GM12865 (cell line): ENCODE measurements around the gene SEC16B.
"Not testable (repeated sequence)": the region's sequence is repeated elsewhere in the genome, so short reads cannot be mapped to it uniquely, and the experiment has no call there.

ENCODE experiments used
- DNase-seq: peaks from one replicate; pipeline ENCODE4 v3.0.0; 2010; ENCODE audit warnings: low read depth
- H3K4me3 ChIP-seq: 2 replicates; pipeline ENCODE4 v1.5.1; 2011; ENCODE audit warnings: mild to moderate bottlenecking, low read depth, low read length, control low read depth
- TF ChIP-seq, protein P1 (sequence below): IDR thresholded peaks from 2 replicates; pipeline ENCODE4 v1.5.1; 2011; ENCODE audit warnings: low read length, control low read depth, low read depth, inconsistent platforms; ENCODE audit not compliant: insufficient read depth; ENCODE audit errors: missing control alignments

The SEC16B gene

DNA sequence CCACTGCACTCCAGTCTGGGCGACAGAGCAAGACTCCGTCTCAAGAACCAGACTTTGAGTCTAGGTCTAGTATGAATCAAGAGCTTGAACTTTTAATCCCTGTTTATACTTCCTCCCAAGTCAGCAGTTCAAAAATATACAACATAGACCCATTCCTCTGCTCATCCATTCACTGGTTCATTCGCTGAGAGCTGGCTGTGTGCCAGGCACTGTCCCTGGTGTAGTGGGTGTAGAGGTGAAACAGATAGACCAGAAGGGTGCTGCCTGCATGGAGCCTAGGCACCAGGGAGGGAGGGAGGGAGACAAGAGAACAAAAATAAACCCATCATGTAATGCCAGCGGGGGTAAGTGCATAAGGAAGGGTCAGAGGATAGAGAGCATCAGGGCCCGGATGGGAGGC lies 25.5 kb upstream of the SEC16B start:
- no peak for DNase-seq
- no peak overlapping the region for H3K4me3 ChIP-seq
- TF ChIP-seq, protein P1, sequence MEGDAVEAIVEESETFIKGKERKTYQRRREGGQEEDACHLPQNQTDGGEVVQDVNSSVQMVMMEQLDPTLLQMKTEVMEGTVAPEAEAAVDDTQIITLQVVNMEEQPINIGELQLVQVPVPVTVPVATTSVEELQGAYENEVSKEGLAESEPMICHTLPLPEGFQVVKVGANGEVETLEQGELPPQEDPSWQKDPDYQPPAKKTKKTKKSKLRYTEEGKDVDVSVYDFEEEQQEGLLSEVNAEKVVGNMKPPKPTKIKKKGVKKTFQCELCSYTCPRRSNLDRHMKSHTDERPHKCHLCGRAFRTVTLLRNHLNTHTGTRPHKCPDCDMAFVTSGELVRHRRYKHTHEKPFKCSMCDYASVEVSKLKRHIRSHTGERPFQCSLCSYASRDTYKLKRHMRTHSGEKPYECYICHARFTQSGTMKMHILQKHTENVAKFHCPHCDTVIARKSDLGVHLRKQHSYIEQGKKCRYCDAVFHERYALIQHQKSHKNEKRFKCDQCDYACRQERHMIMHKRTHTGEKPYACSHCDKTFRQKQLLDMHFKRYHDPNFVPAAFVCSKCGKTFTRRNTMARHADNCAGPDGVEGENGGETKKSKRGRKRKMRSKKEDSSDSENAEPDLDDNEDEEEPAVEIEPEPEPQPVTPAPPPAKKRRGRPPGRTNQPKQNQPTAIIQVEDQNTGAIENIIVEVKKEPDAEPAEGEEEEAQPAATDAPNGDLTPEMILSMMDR = no peak

DNA sequence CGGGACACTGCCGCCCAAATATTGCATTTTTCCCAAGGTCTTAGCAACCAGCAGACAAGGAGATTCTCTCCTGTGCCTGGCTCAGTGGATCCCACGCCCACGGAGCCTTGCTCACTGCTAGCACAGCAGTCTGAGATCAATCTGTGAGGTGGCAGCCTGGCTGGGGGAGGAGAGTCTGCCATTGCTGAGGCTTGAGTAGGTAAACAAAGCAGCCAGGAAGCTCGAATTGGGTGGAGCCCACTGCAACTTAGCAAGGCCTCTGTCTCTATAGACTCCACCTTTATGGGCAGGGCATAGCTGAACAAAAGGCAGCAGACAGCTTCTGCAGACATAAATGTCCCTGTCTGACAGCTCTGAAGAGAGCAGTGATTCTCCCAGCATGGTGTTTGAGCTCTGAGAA lies 16.4 kb upstream of the SEC16B start:
- not testable (repeated sequence) for H3K4me3 ChIP-seq, DNase-seq

GRCh38 chr1:177984761-177985160 lies 14.9 kb upstream of the SEC16B start:
- no peak for DNase-seq
- no peak overlapping the region for H3K4me3 ChIP-seq
- TF ChIP-seq, protein P1 = no peak

DNA sequence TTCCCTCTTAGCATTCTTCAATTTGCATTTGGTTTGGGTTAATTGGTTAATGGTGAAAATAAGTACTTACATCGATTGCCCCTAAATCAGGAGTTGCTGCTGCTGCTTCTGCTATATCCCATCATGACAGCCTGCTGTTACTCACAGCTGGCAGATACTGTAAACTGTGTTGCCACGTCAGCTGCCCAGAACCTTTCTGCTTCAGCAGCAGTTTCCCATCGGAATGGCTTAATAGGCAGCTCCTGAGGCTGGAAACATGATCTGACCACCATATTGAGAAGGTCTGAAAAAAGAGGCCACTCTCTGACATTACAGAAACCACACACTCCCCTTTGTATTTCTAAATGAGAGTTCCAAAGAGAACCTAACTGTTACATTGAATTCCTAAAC lies 14.3 kb upstream of the SEC16B start:
- no peak for DNase-seq
- TF ChIP-seq, protein P1 = no peak
- no peak overlapping the region for H3K4me3 ChIP-seq

- TF ChIP-seq, protein P1 = no peak
- DNase-seq = no peak
- no peak overlapping the region for H3K4me3 ChIP-seq
Measured at GRCh38 chr1:177983482-177984135, 13.8 kb upstream of the SEC16B start.

- DNase-seq = no peak
- H3K4me3 ChIP-seq = no peak overlapping the region
- TF ChIP-seq, protein P1 = no peak
Measured at GRCh38 chr1:177983077-177983476, 13.2 kb upstream of the SEC16B start.

- TF ChIP-seq, protein P1 = no peak
- DNase-seq = no peak
- H3K4me3 ChIP-seq = no peak overlapping the region
Measured at GRCh38 chr1:177981200-177981599, 11.3 kb upstream of the SEC16B start.

DNA sequence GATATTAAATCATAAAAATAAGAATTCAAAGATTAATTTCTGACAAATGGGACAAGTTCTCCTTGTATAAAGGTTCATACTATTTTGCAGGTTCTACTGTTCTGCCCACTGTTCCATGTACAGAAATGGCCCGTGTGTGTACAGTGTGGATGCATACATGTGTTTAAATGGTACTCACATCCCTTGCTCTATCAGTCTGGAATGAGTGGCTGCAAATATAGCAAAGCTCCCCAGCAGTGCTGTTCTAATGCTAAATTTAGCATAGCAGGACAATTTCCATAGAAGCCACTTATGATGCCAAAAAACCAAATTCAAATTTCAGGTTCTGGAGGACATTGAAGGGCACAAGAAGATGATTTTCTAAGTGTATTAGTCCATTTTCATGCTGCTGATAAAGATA lies 9.4 kb upstream of the SEC16B start:
- no peak overlapping the region for H3K4me3 ChIP-seq
- TF ChIP-seq, protein P1 = no peak
- DNase-seq = no peak
